ENCODE measurements around the gene RALGDS.

DNA sequence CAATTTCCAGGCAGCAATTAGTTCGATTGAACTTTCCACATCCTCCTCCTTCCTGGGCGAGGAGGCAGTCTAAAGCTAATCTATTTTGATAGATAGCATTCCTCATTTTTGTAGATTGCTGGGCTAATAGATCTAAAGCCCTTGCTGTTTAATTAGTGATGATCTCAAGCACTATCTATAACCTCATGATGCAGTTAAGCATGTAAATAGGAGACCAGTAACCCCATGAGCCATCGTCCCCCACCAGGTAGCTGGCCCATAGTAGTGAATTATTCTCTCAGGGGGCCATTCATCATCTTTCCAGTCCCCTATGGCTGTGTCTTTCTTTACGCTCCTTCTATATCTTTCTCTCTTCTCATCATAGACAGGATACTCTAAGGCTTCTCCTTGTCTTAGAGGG lies 44.3 kb downstream of the RALGDS start:
- TF ChIP-seq POLR2A (IDR thresholded peaks at IDR 0.05), result no peak
- no peak for TF ChIP-seq CTCF (IDR thresholded peaks at IDR 0.05)
